Hepatocyte (in vitro differentiated cells): Measurements from ENCODE around the gene IQCH. TPM values are rescaled to one million over a fixed set of nuclear protein-coding genes. Genes with fewer than 3 reads are reported as not detected.

Experiments used
- DNase-seq: peaks from one replicate; pipeline ENCODE4 v3.0.0-alpha.2; 2016; ENCODE audit warnings: low spot score
- H2AFZ ChIP-seq: fragments of 200-600 bp; sonication (generic); 2 replicates; pipeline ENCODE4 v1.6.0; 2016; ENCODE audit warnings: antibody characterized with exemption, mild to moderate bottlenecking
- H3K27ac ChIP-seq: fragments of 200-600 bp; sonication (generic); 2 replicates; pipeline ENCODE4 v1.5.1; 2016; ENCODE audit warnings: mild to moderate bottlenecking
- H3K27me3 ChIP-seq: fragments of 200-600 bp; sonication (generic); 2 replicates; pipeline ENCODE4 v1.6.1; 2016
- H3K36me3 ChIP-seq: fragments of 200-600 bp; sonication (generic); replicated peaks from 2 replicates; pipeline ENCODE4 v1.5.1; 2016; ENCODE audit warnings: low read depth; ENCODE audit not compliant: insufficient read depth
- H3K4me1 ChIP-seq: fragments of 200-600 bp; sonication (generic); 2 replicates; pipeline ENCODE4 v1.5.1; 2016; ENCODE audit warnings: mild to moderate bottlenecking, moderate library complexity; ENCODE audit not compliant: insufficient read depth
- H3K4me2 ChIP-seq: fragments of 200-600 bp; sonication (generic); 2 replicates; pipeline ENCODE4 v1.6.0; 2016
- H3K4me3 ChIP-seq: fragments of 200-600 bp; sonication (generic); 2 replicates; pipeline ENCODE4 v1.5.1; 2016; ENCODE audit warnings: mild to moderate bottlenecking
- H3K79me2 ChIP-seq: fragments of 200-600 bp; sonication (generic); 2 replicates; pipeline ENCODE4 v1.6.0; 2017; ENCODE audit warnings: mild to moderate bottlenecking
- H3K9me2 ChIP-seq: fragments of 200-600 bp; sonication (generic); replicated peaks from 2 replicates; pipeline ENCODE4 v1.6.0; 2017; ENCODE audit warnings: mild to moderate bottlenecking; ENCODE audit not compliant: insufficient read depth
- H3K9me3 ChIP-seq: fragments of 200-600 bp; sonication (generic); 2 replicates; pipeline ENCODE4 v1.5.1; 2016; ENCODE audit warnings: low read depth, mild to moderate bottlenecking
- H4K20me1 ChIP-seq: fragments of 200-600 bp; sonication (generic); 2 replicates; pipeline ENCODE4 v1.6.0; 2016; ENCODE audit warnings: mild to moderate bottlenecking; ENCODE audit not compliant: insufficient read depth, poor library complexity, severe bottlenecking
- CTCF ChIP-seq: fragments of 200-600 bp; sonication (generic); IDR thresholded peaks from 2 replicates; pipeline ENCODE4 v1.5.1; 2016; ENCODE audit warnings: antibody characterized with exemption, mild to moderate bottlenecking; ENCODE audit not compliant: poor library complexity
- EZH2 ChIP-seq: fragments of 200-600 bp; sonication (generic); IDR thresholded peaks from 2 replicates; pipeline ENCODE4 v1.6.1; 2016; ENCODE audit warnings: antibody characterized with exemption, mild to moderate bottlenecking, borderline replicate concordance
- EZH2phosphoT487 ChIP-seq: fragments of 200-600 bp; sonication (generic); IDR thresholded peaks from one replicate; pipeline ENCODE4 v1.6.1; 2018; ENCODE audit warnings: antibody characterized with exemption, mild to moderate bottlenecking, low read depth, moderate library complexity; ENCODE audit not compliant: unreplicated experiment, severe bottlenecking
- WGBS: methylation state at CpG from one replicate; pipeline ENCODE4 v1.1.6; 2016; ENCODE audit warnings: low lambda C conversion rate; ENCODE audit errors: missing lambda C conversion rate; 5-methylcytosine and 5-hydroxymethylcytosine counted together
- polyA plus RNA-seq: library from polyadenylated mRNA; unstranded; fragments of >200 nt; fragmentation: Nextera tagmentation; extraction: Ambion mirVana; gene quantifications from 2 replicates; pipeline ENCODE4 v1.2.1, GENCODE V29; 2016
- total RNA-seq: library from RNA; depleted of rRNA; stranded (reverse); fragments of >200 nt; gene quantifications from 2 replicates; pipeline ENCODE4 v1.2.3, GENCODE V29; 2014

IQCH gene
- total and polyA plus RNA-seq, 2 experiments from 2014 or later = 0.76 to 1.0 TPM

GRCh38 chr15:67216859-67217258, 37.7 kb upstream of the IQCH start:
- H3K4me3 ChIP-seq = no peak overlapping the region
- no peaks in the 10 kb centered on the region for H3K36me3 ChIP-seq
- no peak for DNase-seq
- H3K79me2 ChIP-seq = no peaks in the 10 kb centered on the region
- no peak overlapping the region for H3K27ac ChIP-seq
- TF ChIP-seq EZH2 = no peak
- no peak for TF ChIP-seq CTCF
- no peak for TF ChIP-seq EZH2phosphoT487
- H4K20me1 ChIP-seq = no peaks in the 10 kb centered on the region
- no peaks in the 10 kb centered on the region for H3K27me3 ChIP-seq
- no peaks in the 10 kb centered on the region for H3K9me3 ChIP-seq
- H3K9me2 ChIP-seq = no peaks in the 10 kb centered on the region
- H3K4me1 ChIP-seq = no peaks in the 10 kb centered on the region
- no peak overlapping the region for H2AFZ ChIP-seq
- no peak overlapping the region for H3K4me2 ChIP-seq

- H3K79me2 ChIP-seq = no peaks in the 10 kb centered on the region
- H3K9me2 ChIP-seq = no peaks in the 10 kb centered on the region
- no peak overlapping the region for H3K27ac ChIP-seq
- H3K9me3 ChIP-seq = no peaks in the 10 kb centered on the region
- H3K27me3 ChIP-seq = no peaks in the 10 kb centered on the region
- no peak overlapping the region for H2AFZ ChIP-seq
- no peak for DNase-seq
- no peaks in the 10 kb centered on the region for H3K4me1 ChIP-seq
- no peaks in the 10 kb centered on the region for H3K36me3 ChIP-seq
- H4K20me1 ChIP-seq = no peaks in the 10 kb centered on the region
- H3K4me2 ChIP-seq = no peak overlapping the region
- H3K4me3 ChIP-seq = no peak overlapping the region
- no peak for TF ChIP-seq EZH2
- TF ChIP-seq CTCF = no peak
- no peak for TF ChIP-seq EZH2phosphoT487
Measured at GRCh38 chr15:67218428-67218827, 36.2 kb upstream of the IQCH start.

GRCh38 chr15:67219288-67219687, 35.3 kb upstream of the IQCH start:
- no peak for DNase-seq
- no peak overlapping the region for H3K4me2 ChIP-seq
- H3K27ac ChIP-seq = no peak overlapping the region
- no peak overlapping the region for H2AFZ ChIP-seq
- no peak overlapping the region for H3K4me3 ChIP-seq
- H3K27me3 ChIP-seq = no peaks in the 10 kb centered on the region
- no peaks in the 10 kb centered on the region for H3K79me2 ChIP-seq
- 94% methylated on average over 2 of the region's 2 CpGs for WGBS
- no peaks in the 10 kb centered on the region for H3K4me1 ChIP-seq
- no peaks in the 10 kb centered on the region for H3K36me3 ChIP-seq
- H4K20me1 ChIP-seq = no peaks in the 10 kb centered on the region
- no peaks in the 10 kb centered on the region for H3K9me3 ChIP-seq
- no peak for TF ChIP-seq EZH2
- TF ChIP-seq EZH2phosphoT487 = no peak
- TF ChIP-seq CTCF = no peak
- no peaks in the 10 kb centered on the region for H3K9me2 ChIP-seq

- Histone ChIP-seq H3K79me2 (no peaks in the 10 kb centered on the region), H3K9me2 (no peaks in the 10 kb centered on the region), H2AFZ (no peak overlapping the region), H3K4me2 (no peak overlapping the region), H3K9me3 (no peaks in the 10 kb centered on the region), H4K20me1 (no peaks in the 10 kb centered on the region), H3K4me3 (no peak overlapping the region), H3K4me1 (no peaks in the 10 kb centered on the region), H3K27ac (no peak overlapping the region), H3K27me3 (no peaks in the 10 kb centered on the region), H3K36me3 (no peaks in the 10 kb centered on the region)
- DNase-seq = peak; percentile 7
- TF ChIP-seq EZH2phosphoT487 = no peak
- no peak for TF ChIP-seq EZH2
- no peak for TF ChIP-seq CTCF
- WGBS = 64% methylated on average over 3 of the region's 3 CpGs
Measured at GRCh38 chr15:67224889-67225288, 29.7 kb upstream of the IQCH start.
